ENCODE results near the gene SQOR. TPM values are rescaled to one million over a fixed set of nuclear protein-coding genes. Genes with fewer than 3 reads are reported as not detected.

Gene SQOR
- total RNA-seq, 6 experiments from 2014 or later = 34.2 to 77.7 (median 49.1) TPM

DNA sequence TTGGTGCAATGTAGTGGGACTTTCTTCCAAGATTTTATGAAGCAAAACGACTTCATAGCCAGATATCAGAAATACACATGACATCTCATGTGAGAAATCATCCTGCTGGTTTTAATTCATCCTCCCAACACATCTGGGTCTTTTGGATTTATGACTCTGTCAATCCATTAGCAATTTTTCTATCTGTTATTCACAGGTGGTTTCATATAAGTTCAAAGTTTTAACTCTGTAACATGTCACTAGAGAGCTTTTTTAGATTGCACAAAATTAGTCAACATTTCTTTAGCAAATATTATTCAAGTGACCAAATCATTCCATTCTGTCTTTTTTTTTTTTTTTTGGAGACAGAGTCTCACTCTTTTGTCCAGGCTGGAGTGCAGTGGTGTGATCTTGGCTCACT, 30.4 kb downstream of the SQOR start:
- 64% methylated on average over 1 of the region's 1 CpG for WGBS (ENCODE audit: insufficient coverage, low coverage, low lambda C conversion rate, missing lambda C conversion rate)
- intact Hi-C loops (cut with DNase I) = no loop called here
- ATAC-seq (peak in 2 of 4 donors; percentile 23 to 45), DNase-seq (no peak)
- Histone ChIP-seq H3K9me3 (no peaks in the 10 kb centered on the region), H3K4me1 (peaks cover 0 to 22% (median 3%) of the 10 kb centered on the region in 4 donors), H3K36me3 (peaks cover 0 to 27% (median 7%) of the 10 kb centered on the region in 4 donors), H3K27me3 (no peaks in the 10 kb centered on the region), H3K27ac (no peak overlapping the region), H3K4me3 (no peak overlapping the region)
- no peak for TF ChIP-seq POLR2A (IDR thresholded peaks at IDR 0.05)
- TF ChIP-seq CTCF (IDR thresholded peaks at IDR 0.05) = no peak

GRCh38 chr15:45666119-45666875, 31.5 kb downstream of the SQOR start:
- Histone ChIP-seq H3K36me3 (peaks cover 0 to 36% (median 8%) of the 10 kb centered on the region in 4 donors), H3K4me1 (peaks cover 0 to 11% (median 0%) of the 10 kb centered on the region in 4 donors), H3K9me3 (no peaks in the 10 kb centered on the region), H3K27ac (no peak overlapping the region), H3K27me3 (no peaks in the 10 kb centered on the region), H3K4me3 (no peak overlapping the region)
- WGBS (ENCODE audit: insufficient coverage, low coverage, low lambda C conversion rate, missing lambda C conversion rate) = 88% methylated on average over 1 of the region's 1 CpG
- DNase-seq = no peak
- intact Hi-C loops (cut with DNase I) = no loop called here
- TF ChIP-seq POLR2A (IDR thresholded peaks at IDR 0.05) (no peak), CTCF (IDR thresholded peaks at IDR 0.05) (no peak)
- no peak for ATAC-seq

GRCh38 chr15:45667002-45667401, 32.2 kb downstream of the SQOR start:
- H3K27me3 ChIP-seq = no peaks in the 10 kb centered on the region
- TF ChIP-seq CTCF (IDR thresholded peaks at IDR 0.05) = no peak
- TF ChIP-seq POLR2A (IDR thresholded peaks at IDR 0.05) = no peak
- peaks cover 0 to 8% (median 0%) of the 10 kb centered on the region in 4 donors for H3K4me1 ChIP-seq
- intact Hi-C loops (cut with DNase I) = no loop called here
- H3K9me3 ChIP-seq = no peaks in the 10 kb centered on the region
- no peak for ATAC-seq
- H3K36me3 ChIP-seq = peaks cover 0 to 37% (median 9%) of the 10 kb centered on the region in 4 donors
- no peak overlapping the region for H3K4me3 ChIP-seq
- WGBS (ENCODE audit: insufficient coverage, low coverage, low lambda C conversion rate, missing lambda C conversion rate) = 84% methylated on average over 2 of the region's 2 CpGs
- no peak for DNase-seq
- H3K27ac ChIP-seq = no peak overlapping the region

DNA sequence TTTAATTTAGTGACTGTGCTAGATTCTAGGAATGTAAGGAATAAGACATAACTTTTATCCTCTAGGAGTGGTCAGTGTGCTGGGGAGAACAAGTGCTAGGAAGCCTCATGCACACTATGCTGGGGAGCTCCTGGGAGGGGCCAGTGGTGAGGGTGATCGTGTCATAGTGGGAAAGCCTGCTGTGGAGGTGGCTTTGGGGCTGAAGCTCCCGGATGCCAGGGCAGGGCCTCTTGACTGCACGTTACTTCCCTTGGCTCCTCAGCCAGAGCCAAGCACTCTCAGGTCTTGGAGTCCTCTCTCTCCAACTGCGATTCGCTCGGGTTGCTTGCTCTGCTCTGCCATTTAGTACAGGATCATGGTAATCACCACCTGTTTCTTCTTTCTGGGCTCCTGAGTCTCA, 33.6 kb downstream of the SQOR start:
- Histone ChIP-seq H3K36me3 (peaks cover 0 to 30% (median 7%) of the 10 kb centered on the region in 4 donors), H3K27ac (no peak overlapping the region), H3K4me3 (no peak overlapping the region), H3K27me3 (no peaks in the 10 kb centered on the region), H3K9me3 (no peaks in the 10 kb centered on the region), H3K4me1 (peaks cover 0 to 8% (median 0%) of the 10 kb centered on the region in 4 donors)
- ATAC-seq (no peak), DNase-seq (no peak)
- intact Hi-C loops (cut with DNase I) = no loop called here
- TF ChIP-seq POLR2A (IDR thresholded peaks at IDR 0.05) (no peak), CTCF (IDR thresholded peaks at IDR 0.05) (no peak)
- 84% methylated on average over 4 of the region's 6 CpGs for WGBS (ENCODE audit: insufficient coverage, low coverage, low lambda C conversion rate, missing lambda C conversion rate)

All from right lobe of liver (tissue), 6 donors.